Lung (tissue), 12 donors: Measurements from ENCODE around the gene ZNF529. TPM values are rescaled to one million over a fixed set of nuclear protein-coding genes. Genes with fewer than 3 reads are reported as not detected.
A peak's percentile ranks its signal among the peaks of the same experiment; 100 is the strongest.

ENCODE experiments used
- ATAC-seq: fragments of 200-7000 bp; cut with Tn5 transposase; one replicate; pipeline ENCODE4 v1.9.1; 2020; ENCODE audit warnings: moderate number of reproducible peaks; ENCODE audit not compliant: insufficient read depth, low FRiP score
- DNase-seq, 3 donors: peaks; one replicate each; pipeline ENCODE4 v3.0.0-alpha.2; 2013 to 2017
- H3K27ac ChIP-seq, 2 donors: one replicate each; pipeline ENCODE4 v1.5.1; 2013; ENCODE audit warnings: mild to moderate bottlenecking in 2 of 2, moderate library complexity in 2 of 2, control low read depth in 1 of 2, inconsistent platforms in 1 of 2, low read depth in 1 of 2, low read length in 1 of 2
- H3K27me3 ChIP-seq, 3 donors: one replicate each; pipeline ENCODE4 v1.5.1; 2013; ENCODE audit warnings: low read length in 2 of 3; ENCODE audit not compliant: control insufficient read depth in 3 of 3, insufficient read depth in 3 of 3
- H3K36me3 ChIP-seq, 4 donors: one replicate each; pipeline ENCODE4 v1.5.1; 2013; ENCODE audit warnings: low read length in 4 of 4, mild to moderate bottlenecking in 1 of 4, moderate library complexity in 1 of 4; ENCODE audit not compliant: control insufficient read depth in 4 of 4, insufficient read depth in 4 of 4
- H3K4me1 ChIP-seq, 5 donors: one replicate each; pipeline ENCODE4 v1.5.1; 2013; ENCODE audit warnings: low read length in 5 of 5, mild to moderate bottlenecking in 2 of 5, moderate library complexity in 1 of 5; ENCODE audit not compliant: control insufficient read depth in 5 of 5, insufficient read depth in 5 of 5
- H3K4me3 ChIP-seq: one replicate; pipeline ENCODE4 v1.5.1; 2013; ENCODE audit warnings: mild to moderate bottlenecking, control low read depth, moderate library complexity
- H3K9ac ChIP-seq, 2 donors: one replicate each; pipeline ENCODE4 v1.5.1; 2013; ENCODE audit warnings: low read length in 2 of 2, control low read depth in 1 of 2; ENCODE audit not compliant: insufficient read depth in 1 of 2
- H3K9me3 ChIP-seq, 4 donors: one replicate each; pipeline ENCODE4 v1.5.1; 2013; ENCODE audit warnings: low read length in 3 of 4, mild to moderate bottlenecking in 1 of 4, moderate library complexity in 1 of 4; ENCODE audit not compliant: control insufficient read depth in 4 of 4, insufficient read depth in 3 of 4
- WGBS, 2 donors: extraction: QIAGEN DNeasy Blood & Tissue Kit; methylation state at CpG; one replicate each; pipeline ENCODE4 v1.1.7; 2013; 5-methylcytosine and 5-hydroxymethylcytosine counted together
- polyA plus RNA-seq, 2 donors: library from polyadenylated mRNA; stranded (reverse); fragments of 200-250 nt; gene quantifications; one replicate each; pipeline ENCODE4 v1.2.1, GENCODE V29; 2013
- total RNA-seq, 2 donors: library from RNA; depleted of rRNA in 1 of 2; stranded (reverse); fragments of >200 nt in 1 of 2; gene quantifications; one replicate each; pipeline ENCODE4 v1.2.1, GENCODE V29; 2014 to 2021
- TF ChIP-seq, protein P1 (sequence below): IDR thresholded peaks from 2 replicates; pipeline ENCODE4 v1.5.1; 2012; ENCODE audit warnings: mild to moderate bottlenecking; ENCODE audit errors: control extremely low read depth, extremely low read depth
- donor health status: control.
- donor health status: control.
- donor health status: Bipolar disorder and iron deficiency.
- donor health status: healthy.
- donor health status: DM: yes; HTN: yes; CAD: no.

Gene ZNF529
- total and polyA plus RNA-seq, 4 donors = 2.5 to 26.4 (median 6.6) TPM

DNA sequence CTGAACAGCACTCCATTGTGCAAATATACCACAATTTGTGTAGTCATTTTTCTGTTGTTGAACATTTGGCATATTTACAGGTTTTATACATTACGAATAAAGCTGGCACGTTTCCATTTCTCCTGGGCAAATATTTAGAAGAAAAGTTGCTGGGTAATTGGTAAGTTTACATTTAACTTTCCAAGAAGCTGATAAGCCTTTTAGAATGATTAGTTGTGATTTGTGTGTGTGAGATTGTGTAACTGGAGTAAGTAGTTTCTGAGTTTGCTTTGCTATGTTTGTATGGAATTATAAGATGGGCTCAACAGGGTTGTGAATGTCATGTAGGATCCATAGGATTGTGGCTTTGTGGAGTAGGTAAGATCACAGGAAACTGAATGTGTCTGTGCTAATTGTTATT lies 1.6 kb upstream of the ZNF529 start:
- Histone ChIP-seq H3K9ac (peak overlapping the region in 1 of 2 donors; percentile 95), H3K27ac (no peak overlapping the region), H3K27me3 (no peaks in the 10 kb centered on the region), H3K4me1 (peaks cover 4 to 20% (median 9%) of the 10 kb centered on the region in 5 donors), H3K36me3 (peaks cover 18 to 27% (median 20%) of the 10 kb centered on the region in 4 donors), H3K4me3 (no peak overlapping the region), H3K9me3 (peaks cover 0 to 16% (median 1%) of the 10 kb centered on the region in 4 donors)
- 51 to 75% methylated on average over 2 of the region's 2 CpGs for WGBS, 2 donors
- TF ChIP-seq, protein P1, sequence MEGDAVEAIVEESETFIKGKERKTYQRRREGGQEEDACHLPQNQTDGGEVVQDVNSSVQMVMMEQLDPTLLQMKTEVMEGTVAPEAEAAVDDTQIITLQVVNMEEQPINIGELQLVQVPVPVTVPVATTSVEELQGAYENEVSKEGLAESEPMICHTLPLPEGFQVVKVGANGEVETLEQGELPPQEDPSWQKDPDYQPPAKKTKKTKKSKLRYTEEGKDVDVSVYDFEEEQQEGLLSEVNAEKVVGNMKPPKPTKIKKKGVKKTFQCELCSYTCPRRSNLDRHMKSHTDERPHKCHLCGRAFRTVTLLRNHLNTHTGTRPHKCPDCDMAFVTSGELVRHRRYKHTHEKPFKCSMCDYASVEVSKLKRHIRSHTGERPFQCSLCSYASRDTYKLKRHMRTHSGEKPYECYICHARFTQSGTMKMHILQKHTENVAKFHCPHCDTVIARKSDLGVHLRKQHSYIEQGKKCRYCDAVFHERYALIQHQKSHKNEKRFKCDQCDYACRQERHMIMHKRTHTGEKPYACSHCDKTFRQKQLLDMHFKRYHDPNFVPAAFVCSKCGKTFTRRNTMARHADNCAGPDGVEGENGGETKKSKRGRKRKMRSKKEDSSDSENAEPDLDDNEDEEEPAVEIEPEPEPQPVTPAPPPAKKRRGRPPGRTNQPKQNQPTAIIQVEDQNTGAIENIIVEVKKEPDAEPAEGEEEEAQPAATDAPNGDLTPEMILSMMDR = no peak
- ATAC-seq (no peak), DNase-seq (peak in 2 of 3 donors; percentile 73 to 78)

DNA sequence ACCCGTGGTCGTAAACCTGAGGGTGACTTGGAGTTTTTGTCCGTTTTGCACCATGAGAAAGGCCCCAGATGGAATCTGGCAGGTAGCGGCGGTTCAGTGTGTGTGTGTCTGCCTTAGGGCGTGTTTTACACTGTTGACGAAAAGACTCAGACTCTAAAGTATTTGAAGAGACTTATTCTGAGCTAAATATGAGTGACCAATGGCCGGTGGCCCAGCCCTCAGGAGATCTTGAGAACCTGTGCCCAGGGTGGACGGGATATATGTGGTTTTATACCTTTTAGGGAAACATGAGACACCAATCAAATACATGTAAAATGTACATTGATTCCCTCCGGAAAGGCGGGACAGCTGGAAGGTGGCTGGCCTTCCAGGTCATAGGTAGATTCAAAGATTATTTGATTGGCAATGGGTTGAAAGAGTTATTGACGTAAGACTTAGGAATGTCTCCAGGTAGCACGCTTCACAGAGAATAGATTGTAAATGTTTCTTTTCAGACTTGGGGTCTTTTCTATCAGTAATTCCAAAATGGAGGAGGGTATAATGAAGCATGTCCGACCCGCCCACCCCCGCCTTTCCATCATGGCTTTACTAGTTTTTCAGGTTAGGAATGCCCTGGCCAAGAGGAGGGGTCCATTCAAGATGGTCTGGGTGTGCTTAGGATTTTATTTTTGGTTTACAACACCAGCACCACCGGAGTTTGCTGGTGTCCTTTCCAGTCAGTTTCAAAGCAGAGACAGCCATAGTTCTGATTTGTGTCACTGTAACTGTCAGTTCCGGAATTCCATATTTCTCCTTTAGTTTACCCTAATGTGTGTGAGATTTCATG lies 1.0 kb upstream of the ZNF529 start:
- no peaks in the 10 kb centered on the region for H3K27me3 ChIP-seq
- TF ChIP-seq, protein P1 = no peak
- peaks cover 0 to 16% (median under 1%) of the 10 kb centered on the region in 4 donors for H3K9me3 ChIP-seq
- DNase-seq (peak; percentile 17 to 68 (median 63)), ATAC-seq (peak; percentile 7)
- WGBS, 2 donors = 27 to 32% methylated on average over 18 of the region's 18 CpGs
- peaks cover 4 to 20% (median 9%) of the 10 kb centered on the region in 5 donors for H3K4me1 ChIP-seq
- peak overlapping the region; percentile 89 to 95 for H3K9ac ChIP-seq
- peak overlapping the region; percentile 94 to 95 for H3K27ac ChIP-seq
- peaks cover 12 to 23% (median 20%) of the 10 kb centered on the region in 4 donors for H3K36me3 ChIP-seq
- H3K4me3 ChIP-seq = peak overlapping the region; percentile 96

DNA sequence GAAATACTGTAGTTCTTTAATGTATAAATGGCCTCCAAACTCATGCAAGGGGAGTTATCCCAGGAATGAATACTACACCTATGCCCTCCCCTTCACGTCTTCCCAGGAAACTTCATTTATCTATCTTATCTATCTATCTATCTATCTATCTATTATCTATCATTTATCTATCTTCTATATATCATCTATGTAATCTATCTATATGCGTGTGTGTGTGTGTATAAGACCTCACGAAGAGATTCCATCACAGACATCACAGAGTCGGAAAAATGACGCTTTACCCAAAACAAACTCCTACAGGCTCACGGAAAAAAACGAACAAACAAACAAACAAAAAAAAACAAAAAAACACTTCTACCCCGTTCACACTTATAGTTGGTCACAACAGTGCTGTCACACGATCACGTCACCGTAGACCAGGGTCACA lies 486 bp downstream of the ZNF529 start:
- peaks cover 4 to 20% (median 9%) of the 10 kb centered on the region in 5 donors for H3K4me1 ChIP-seq
- peak overlapping the region; percentile 94 to 95 for H3K27ac ChIP-seq
- H3K4me3 ChIP-seq = peak overlapping the region; percentile 96
- H3K36me3 ChIP-seq = peaks cover 14 to 25% (median 17%) of the 10 kb centered on the region in 4 donors
- no peak for DNase-seq
- H3K9me3 ChIP-seq = peaks cover 0 to 14% (median 4%) of the 10 kb centered on the region in 4 donors
- WGBS, 2 donors = 2 to 3% methylated on average over 11 of the region's 11 CpGs
- no peaks in the 10 kb centered on the region for H3K27me3 ChIP-seq
- no peak for ATAC-seq
- H3K9ac ChIP-seq = peak overlapping the region; percentile 89 to 95
- TF ChIP-seq, protein P1 = no peak
